ENCODE measurements around the gene ART5.
"Not testable (repeated sequence)": the region's sequence is repeated elsewhere in the genome, so short reads cannot be mapped to it uniquely, and the experiment has no call there.

DNA sequence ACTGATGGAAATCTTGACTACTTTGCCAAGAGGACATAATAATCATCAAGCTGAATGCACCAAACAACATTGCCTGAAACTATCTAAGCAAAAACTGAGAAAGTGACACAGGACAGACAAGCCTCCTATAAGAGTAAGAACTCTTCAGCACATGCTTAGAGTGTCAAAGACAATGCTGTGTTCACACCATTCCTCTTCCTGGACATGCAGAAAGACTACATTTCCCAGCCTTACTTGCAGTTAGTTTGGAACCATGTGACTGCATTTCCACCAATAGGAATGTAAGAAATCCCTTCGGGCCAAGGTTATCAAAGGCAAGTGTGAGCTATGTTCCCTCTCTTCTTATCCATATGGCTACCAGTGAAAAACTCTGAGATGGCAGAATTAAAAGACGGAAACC lies 51.6 kb downstream of the ART5 start:
- not testable (repeated sequence) for TF ChIP-seq HDAC2 (IDR thresholded peaks at IDR 0.05); CTCF (IDR thresholded peaks at IDR 0.05); POLR2A (IDR thresholded peaks at IDR 0.05; ENCODE audit: low read length)
